Keratinocyte (primary cell): ENCODE measurements around the gene TMEM132D.

Experiments used
- CTCF ChIP-seq, 3 experiments: IDR thresholded peaks in 1 of 3; conservative IDR thresholded peaks in 1 of 3; optimal IDR thresholded peaks in 1 of 3; 2 replicates in 2 of 3; 3 replicates in 1 of 3; pipeline versions ENCODE3 to v1.5.1; 2011; ENCODE audit warnings: low read length in 3 of 3, mild to moderate bottlenecking in 3 of 3, moderate library complexity in 2 of 3, control low read depth in 1 of 3, inconsistent platforms in 1 of 3; ENCODE audit not compliant: insufficient read depth in 2 of 3; ENCODE audit errors: extremely low read depth in 1 of 3
- EZH2 ChIP-seq: IDR thresholded peaks from one replicate; pipeline ENCODE4 v1.6.1; 2012; ENCODE audit warnings: inconsistent platforms, mild to moderate bottlenecking, low read length, moderate library complexity

GRCh38 chr12:129079719-129080118 is 824.1 kb downstream of the TMEM132D start:
- TF ChIP-seq CTCF (optimal IDR thresholded peaks at IDR 0.05 in 1 of 3, IDR thresholded peaks at IDR 0.05 in 1 of 3, conservative IDR thresholded peaks at IDR 0.05 in 1 of 3; ENCODE audit: extremely low read depth in 1 of 3, insufficient read depth in 2 of 3, low read length in 3 of 3) (no peak), EZH2 (no peak)
